ENCODE measurements around the gene FCHSD2.

Gene FCHSD2

DNA sequence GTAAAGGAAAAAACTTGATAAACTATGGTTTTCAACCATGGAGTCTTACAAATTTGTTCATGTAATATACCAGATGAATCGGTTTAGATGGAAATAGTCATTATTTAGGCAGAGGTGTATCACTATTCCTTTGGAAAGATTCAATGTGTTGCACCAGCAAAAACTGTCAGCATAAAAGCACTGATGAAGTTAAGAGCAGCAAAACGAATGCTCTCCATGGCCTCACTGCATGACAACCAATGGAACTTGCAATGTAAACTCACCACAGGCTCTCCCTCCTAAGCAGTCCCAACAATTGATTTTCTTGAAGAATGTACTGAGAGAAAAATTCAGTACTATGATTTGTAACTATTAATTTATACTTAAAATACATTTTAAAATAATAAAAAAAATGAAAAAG, 139.9 kb downstream of the FCHSD2 start:
- TF ChIP-seq, protein P1, sequence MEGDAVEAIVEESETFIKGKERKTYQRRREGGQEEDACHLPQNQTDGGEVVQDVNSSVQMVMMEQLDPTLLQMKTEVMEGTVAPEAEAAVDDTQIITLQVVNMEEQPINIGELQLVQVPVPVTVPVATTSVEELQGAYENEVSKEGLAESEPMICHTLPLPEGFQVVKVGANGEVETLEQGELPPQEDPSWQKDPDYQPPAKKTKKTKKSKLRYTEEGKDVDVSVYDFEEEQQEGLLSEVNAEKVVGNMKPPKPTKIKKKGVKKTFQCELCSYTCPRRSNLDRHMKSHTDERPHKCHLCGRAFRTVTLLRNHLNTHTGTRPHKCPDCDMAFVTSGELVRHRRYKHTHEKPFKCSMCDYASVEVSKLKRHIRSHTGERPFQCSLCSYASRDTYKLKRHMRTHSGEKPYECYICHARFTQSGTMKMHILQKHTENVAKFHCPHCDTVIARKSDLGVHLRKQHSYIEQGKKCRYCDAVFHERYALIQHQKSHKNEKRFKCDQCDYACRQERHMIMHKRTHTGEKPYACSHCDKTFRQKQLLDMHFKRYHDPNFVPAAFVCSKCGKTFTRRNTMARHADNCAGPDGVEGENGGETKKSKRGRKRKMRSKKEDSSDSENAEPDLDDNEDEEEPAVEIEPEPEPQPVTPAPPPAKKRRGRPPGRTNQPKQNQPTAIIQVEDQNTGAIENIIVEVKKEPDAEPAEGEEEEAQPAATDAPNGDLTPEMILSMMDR (IDR thresholded peaks at IDR 0.05; ENCODE audit: extremely low read depth, missing control alignments), result no peak
- no peak for DNase-seq (ENCODE audit: low spot score)

DNA sequence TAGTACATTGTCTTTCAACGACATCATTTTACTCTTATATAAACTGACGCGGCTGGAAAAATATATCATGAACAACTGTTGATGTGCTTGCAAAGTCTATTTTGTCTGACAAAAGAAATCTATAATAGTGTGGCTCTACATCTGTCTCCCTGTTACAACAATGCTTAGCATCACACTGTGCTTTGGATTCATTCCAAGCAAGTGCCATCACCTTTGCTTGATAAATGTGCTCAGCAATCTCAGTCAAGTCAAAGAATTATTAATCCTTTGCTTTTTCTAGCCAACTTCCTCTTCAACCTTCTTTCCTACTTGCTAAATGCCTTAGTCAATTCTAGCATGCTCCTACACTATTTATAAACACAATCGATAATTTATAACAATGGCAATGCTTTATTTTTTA, 140.5 kb downstream of the FCHSD2 start:
- TF ChIP-seq, protein P1 (IDR thresholded peaks at IDR 0.05; ENCODE audit: extremely low read depth, missing control alignments), result no peak
- DNase-seq (ENCODE audit: low spot score), result no peak

DNA sequence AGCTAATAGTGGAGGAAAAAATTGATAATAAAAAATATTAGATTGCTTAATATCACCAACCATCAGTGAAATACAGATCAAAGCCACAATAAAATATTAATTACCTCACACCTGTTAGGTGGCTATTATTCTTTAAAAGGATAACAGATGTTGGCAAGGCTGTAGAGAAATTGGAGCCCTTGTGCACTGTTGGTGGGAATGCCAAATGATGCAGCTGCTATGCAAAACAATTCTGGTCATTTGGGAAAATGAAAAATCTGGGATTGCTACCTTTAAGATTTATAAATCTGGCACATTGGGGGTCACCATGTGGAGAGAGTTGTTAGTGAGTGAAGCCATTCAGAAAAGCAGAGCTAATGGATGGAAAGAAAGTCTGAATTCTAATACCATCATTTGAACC, 143.4 kb downstream of the FCHSD2 start:
- TF ChIP-seq, protein P1 (IDR thresholded peaks at IDR 0.05; ENCODE audit: extremely low read depth, missing control alignments), result no peak
- no peak for DNase-seq (ENCODE audit: low spot score)

DNA sequence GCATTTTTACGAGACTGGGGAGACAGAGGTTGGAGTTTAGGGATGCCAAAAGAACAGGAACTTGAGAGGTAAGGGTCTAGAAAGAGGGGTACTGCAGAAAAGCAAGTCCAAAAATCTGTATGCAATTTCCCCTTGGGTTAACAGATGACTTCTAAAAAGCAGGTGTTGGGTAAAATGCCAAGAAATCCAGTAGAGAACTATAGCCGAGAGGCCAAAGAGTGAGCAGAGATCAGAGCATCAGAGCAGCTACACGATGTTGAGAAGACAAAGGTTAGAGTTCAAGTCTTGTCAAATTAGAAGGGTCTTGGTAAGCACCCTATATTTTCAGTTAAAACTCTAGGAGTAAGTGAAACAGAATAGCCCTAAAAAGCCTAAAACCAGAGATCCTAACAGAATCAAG, 145.2 kb downstream of the FCHSD2 start:
- TF ChIP-seq, protein P1 (IDR thresholded peaks at IDR 0.05; ENCODE audit: extremely low read depth, missing control alignments), result no peak
- no peak for DNase-seq (ENCODE audit: low spot score)

DNA sequence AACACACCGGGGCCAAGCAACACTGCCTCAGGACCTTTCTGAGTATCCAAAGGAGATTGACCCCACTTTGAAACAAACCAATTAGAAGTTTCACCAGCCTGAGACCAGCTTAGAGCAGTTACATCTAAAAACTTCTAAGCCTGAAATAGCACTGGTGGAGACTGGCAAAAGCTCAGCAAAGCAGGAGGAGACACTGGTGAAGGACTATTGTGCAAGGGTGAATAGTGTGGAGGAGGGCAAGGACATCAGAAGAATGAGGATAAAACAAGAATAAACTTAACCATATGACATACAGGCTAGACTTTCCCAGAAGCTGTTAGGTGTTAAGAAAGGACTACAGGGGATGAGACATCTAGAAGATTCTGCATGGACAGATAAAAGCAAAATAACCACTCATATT, 152.4 kb downstream of the FCHSD2 start:
- TF ChIP-seq, protein P1 (IDR thresholded peaks at IDR 0.05; ENCODE audit: extremely low read depth, missing control alignments), result no peak
- no peak for DNase-seq (ENCODE audit: low spot score)

DNA sequence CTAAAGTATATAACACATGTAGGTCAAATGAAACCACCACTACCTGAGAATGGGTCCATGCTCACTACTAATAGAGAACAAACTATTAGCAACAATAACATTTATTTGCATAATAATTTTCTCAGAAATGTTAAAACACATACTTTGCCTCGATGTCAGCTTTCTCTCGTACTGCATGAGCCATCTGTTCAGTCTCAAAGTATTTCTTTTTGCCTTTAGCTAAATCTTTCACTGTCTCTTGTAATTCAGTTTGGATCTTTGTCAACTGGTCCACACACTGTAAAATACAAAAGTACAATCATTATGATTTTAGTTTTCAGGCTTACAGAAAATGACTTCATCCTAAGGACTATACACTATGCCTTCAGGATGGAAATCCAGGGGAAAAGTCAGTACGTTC, 153.3 kb downstream of the FCHSD2 start:
- DNase-seq (ENCODE audit: low spot score), result no peak

DNA sequence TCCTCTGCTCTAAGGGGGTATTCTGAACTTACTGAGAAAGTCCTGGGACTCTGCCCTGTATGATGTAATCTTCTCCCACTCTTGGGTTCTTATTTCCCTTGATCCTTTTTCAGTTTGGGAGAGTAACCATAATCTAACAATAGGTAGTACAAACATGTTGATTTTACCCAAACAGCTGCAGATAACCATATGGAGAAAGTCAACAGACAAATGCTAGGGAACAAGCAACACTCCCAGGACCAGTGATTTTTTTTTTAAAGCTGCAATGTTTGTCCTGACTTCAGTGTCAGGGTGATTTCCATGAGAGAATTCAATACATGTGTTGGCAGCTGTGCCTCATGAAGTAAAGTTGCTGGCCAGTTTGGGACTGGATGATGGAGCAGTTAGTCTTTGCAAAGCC, 156.5 kb downstream of the FCHSD2 start:
- TF ChIP-seq, protein P1 (IDR thresholded peaks at IDR 0.05; ENCODE audit: extremely low read depth, missing control alignments), result no peak
- no peak for DNase-seq (ENCODE audit: low spot score)

More for the DNA sequence above, 153.3 kb downstream of the FCHSD2 start:
- TF ChIP-seq, protein P1 (IDR thresholded peaks at IDR 0.05; ENCODE audit: extremely low read depth, missing control alignments), result no peak

Measured in GM20000 (cell line).